Activated T-helper 1 cell treated with anti-CD3 and anti-CD28 coated beads, Interleukin-12 subunit alpha, Interleukin-12 subunit beta, Interleukin-2, Interleukin-4 antibody, amounts not matched to agents 30 ng/mL and 10 ng/mL and 1 ng/mL, durations not matched to agents 14 hours and 24 hours and 36 hours (primary cell): ENCODE measurements around the gene GARNL3. TPM values are rescaled to one million over a fixed set of nuclear protein-coding genes. Genes with fewer than 3 reads are reported as not detected.

Experiments used
- DNase-seq: peaks from one replicate; pipeline ENCODE4 v3.0.0; 2021; ENCODE audit warnings: low spot score
- H3K27ac Mint-ChIP-seq: one replicate; pipeline ENCODE4 v1.8.0; 2021; ENCODE audit warnings: mild to moderate bottlenecking, mixed read lengths
- H3K27me3 Mint-ChIP-seq: one replicate; pipeline ENCODE4 v1.8.0; 2022; ENCODE audit warnings: mild to moderate bottlenecking, moderate library complexity, mixed read lengths; ENCODE audit not compliant: insufficient read depth
- H3K36me3 Mint-ChIP-seq: one replicate; pipeline ENCODE4 v1.8.0; 2021; ENCODE audit warnings: low read depth, mixed read lengths
- H3K4me1 Mint-ChIP-seq: one replicate; pipeline ENCODE4 v1.8.0; 2021; ENCODE audit warnings: low read depth, mixed read lengths
- H3K4me3 Mint-ChIP-seq: one replicate; pipeline ENCODE4 v1.8.0; 2021; ENCODE audit warnings: mild to moderate bottlenecking, moderate library complexity, mixed read lengths
- H3K9me3 Mint-ChIP-seq: one replicate; pipeline ENCODE4 v1.8.0; 2021; ENCODE audit warnings: mixed read lengths
- intact Hi-C: fragments of 100-400 bp; cut with micrococcal nuclease; formaldehyde crosslinking; loops from one replicate; pipeline ENCODE4 v1.15.1; 2024
- total RNA-seq: library from RNA; stranded (reverse); gene quantifications from 2 replicates; pipeline ENCODE4 v1.2.3, GENCODE V29; 2022

The GARNL3 gene
- total RNA-seq, 1 donor from 2014 or later: 2.0 TPM

DNA sequence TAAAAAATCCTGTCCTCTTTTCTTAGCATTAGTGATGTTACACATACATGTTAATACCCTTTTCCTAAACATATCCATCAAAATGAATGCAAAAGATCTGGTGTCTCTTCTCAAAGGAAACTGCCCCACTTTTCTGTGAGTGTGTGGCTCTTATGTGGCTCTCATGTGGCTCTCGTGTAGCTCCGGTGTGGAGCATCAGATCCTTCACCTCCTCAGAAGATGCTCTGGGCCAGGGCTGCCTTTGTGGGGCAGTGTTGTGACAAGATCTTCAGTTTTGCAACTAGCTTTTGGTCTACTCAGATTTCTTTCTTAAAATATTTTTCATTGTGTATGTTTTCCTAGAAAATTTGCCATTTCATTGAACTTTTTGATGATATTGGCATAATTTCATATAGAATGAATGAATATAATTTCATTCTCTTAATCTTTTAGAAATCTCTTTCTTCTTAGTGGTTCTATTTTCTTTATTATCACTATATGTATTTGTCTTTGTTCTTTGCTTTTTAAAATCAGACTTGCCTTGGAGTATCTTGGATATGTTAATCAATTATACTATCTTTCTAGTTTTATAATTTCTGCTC, 19.4 kb downstream of the GARNL3 start:
- no peaks in the 10 kb centered on the region for H3K36me3 Mint-ChIP-seq
- peaks cover 20% of the 10 kb centered on the region for H3K27me3 Mint-ChIP-seq
- no peak for DNase-seq
- H3K9me3 Mint-ChIP-seq: no peaks in the 10 kb centered on the region
- intact Hi-C loops: loop anchor here (10.0 kb wide), 1 partner anchor 171 kb away; the partner anchor contains the start of genes LRSAM1 and RPL12
- H3K4me3 Mint-ChIP-seq: no peak overlapping the region
- H3K27ac Mint-ChIP-seq: no peak overlapping the region
- H3K4me1 Mint-ChIP-seq: no peaks in the 10 kb centered on the region

DNA sequence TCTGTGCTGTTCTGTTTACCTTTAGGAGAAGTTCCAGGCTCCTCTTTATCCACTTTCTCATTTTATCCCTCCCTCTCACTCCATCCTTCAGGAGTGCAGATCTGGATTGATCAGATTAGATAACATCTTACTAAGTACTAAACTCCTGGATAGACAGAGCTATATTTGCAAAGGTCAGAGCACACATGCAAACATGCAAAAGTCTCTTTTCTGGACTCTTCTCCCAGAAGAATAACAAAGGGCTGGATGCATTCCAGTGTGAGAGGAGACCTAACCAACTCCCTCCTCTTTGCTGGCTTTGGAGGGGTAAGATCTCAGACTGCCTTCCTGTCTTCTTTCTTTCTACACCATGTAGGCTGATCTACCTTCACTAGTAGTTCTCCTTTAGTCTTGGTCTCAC, 21.4 kb downstream of the GARNL3 start:
- intact Hi-C loops: loop anchor here (10.0 kb wide), 1 partner anchor 169 kb away; the partner anchor contains the start of genes LRSAM1 and RPL12
- Mint-ChIP-seq H3K27me3 (peaks cover 20% of the 10 kb centered on the region), H3K36me3 (no peaks in the 10 kb centered on the region), H3K4me3 (no peak overlapping the region), H3K4me1 (no peaks in the 10 kb centered on the region), H3K9me3 (no peaks in the 10 kb centered on the region), H3K27ac (no peak overlapping the region)
- no peak for DNase-seq

DNA sequence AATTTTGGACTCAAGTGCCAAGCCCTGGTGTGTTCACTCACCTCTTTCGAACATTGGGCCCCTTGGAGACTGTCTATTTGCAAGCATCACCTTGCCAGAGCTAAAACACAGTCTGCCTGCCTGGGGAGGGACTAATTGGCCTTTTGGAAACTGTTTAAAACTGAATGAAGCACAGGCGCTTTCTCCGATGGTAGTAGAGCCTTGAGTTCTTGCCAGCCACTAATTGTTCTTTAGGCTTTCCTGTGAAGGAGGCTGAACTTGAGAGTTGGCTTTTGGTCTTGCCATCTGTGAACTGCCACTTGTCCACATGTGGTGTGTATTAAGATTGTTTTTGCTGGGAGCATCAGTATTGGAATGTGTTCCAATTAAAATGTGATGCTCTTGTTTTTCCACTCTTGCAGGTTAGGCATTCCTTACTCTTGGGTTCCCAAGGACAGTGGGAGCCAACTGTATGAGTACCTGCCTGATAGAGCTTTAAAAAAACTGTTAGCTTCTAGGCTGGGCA, 26.0 kb downstream of the GARNL3 start:
- no peak for DNase-seq
- Mint-ChIP-seq H3K4me1 (peaks cover 9% of the 10 kb centered on the region), H3K4me3 (no peak overlapping the region), H3K36me3 (no peaks in the 10 kb centered on the region), H3K9me3 (no peaks in the 10 kb centered on the region), H3K27ac (no peak overlapping the region), H3K27me3 (peaks cover 29% of the 10 kb centered on the region)
- intact Hi-C loops: no loop called here

DNA sequence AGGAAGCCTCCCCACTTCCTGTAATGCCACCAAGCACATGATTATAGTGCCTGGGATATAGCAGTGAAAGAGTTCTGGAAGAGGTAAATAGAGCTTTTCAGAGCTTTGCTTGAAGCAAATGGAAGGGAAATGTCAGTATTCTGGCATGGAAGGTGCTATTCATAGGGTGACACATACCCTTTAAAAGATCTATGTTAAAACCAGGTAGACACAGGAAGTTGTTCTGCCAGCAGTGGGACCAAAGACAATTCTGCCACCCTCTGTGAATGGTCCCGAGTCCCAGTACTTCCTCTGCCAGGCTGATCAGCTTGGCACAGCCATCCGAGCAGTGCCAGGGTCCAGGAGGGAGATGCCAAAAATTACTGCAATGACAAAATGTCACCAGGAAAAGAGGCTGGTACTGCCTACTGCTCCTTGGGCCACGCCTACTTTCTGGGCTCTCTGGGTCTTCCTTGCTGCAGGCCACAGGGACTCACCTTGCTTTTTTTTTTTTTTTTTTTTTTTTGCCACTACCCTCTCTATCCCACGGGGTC, 26.7 kb downstream of the GARNL3 start:
- no peak for DNase-seq
- H3K4me3 Mint-ChIP-seq: no peak overlapping the region
- intact Hi-C loops: no loop called here
- H3K4me1 Mint-ChIP-seq: peaks cover 9% of the 10 kb centered on the region
- H3K27ac Mint-ChIP-seq: no peak overlapping the region
- H3K9me3 Mint-ChIP-seq: no peaks in the 10 kb centered on the region
- H3K36me3 Mint-ChIP-seq: no peaks in the 10 kb centered on the region
- H3K27me3 Mint-ChIP-seq: peaks cover 28% of the 10 kb centered on the region

DNA sequence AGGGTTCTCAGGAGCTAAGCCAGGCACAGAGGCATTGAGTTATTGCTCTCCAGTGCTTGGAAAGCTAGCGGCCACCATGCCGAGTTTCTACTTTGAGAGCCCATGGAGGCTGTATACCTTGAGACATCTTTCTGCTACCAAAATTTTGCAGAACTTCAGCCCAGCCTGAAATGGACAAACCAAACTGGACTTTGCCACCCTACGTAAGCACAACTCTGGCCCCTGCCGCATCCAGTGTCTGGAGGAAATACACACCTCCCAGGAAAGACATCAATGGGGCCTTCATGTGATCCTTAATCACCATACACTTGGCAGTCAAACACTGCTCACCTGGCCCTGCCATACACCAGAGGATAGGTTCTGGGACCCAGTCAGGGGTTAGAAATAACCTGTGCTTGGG, 27.8 kb downstream of the GARNL3 start:
- H3K9me3 Mint-ChIP-seq: no peaks in the 10 kb centered on the region
- peaks cover 31% of the 10 kb centered on the region for H3K27me3 Mint-ChIP-seq
- intact Hi-C loops: no loop called here
- H3K4me3 Mint-ChIP-seq: no peak overlapping the region
- no peak overlapping the region for H3K27ac Mint-ChIP-seq
- H3K36me3 Mint-ChIP-seq: no peaks in the 10 kb centered on the region
- no peak for DNase-seq
- H3K4me1 Mint-ChIP-seq: peaks cover 9% of the 10 kb centered on the region

DNA sequence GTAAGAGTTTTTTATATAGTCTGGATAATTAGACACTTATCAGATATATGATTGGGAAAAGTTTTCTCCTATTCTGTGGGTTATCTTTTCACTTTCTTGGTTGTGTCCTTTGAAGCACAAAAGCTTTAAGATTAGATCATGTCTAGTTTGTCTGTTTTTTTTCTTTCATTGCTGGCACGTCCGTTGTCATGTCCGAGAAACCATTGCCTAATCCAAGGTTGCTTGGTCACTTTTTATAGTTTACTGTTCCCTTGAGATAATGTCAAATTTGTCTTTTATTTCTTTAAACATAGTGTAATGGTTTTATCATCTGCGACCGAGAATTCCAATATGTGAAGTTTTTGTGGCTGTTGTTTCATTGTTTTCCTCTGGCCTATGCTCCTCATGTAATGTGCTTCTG, 28.8 kb downstream of the GARNL3 start:
- Mint-ChIP-seq H3K4me1 (peaks cover 9% of the 10 kb centered on the region), H3K36me3 (no peaks in the 10 kb centered on the region), H3K27ac (no peak overlapping the region), H3K27me3 (peaks cover 23% of the 10 kb centered on the region), H3K4me3 (no peak overlapping the region), H3K9me3 (no peaks in the 10 kb centered on the region)
- intact Hi-C loops: no loop called here
- DNase-seq: no peak

DNA sequence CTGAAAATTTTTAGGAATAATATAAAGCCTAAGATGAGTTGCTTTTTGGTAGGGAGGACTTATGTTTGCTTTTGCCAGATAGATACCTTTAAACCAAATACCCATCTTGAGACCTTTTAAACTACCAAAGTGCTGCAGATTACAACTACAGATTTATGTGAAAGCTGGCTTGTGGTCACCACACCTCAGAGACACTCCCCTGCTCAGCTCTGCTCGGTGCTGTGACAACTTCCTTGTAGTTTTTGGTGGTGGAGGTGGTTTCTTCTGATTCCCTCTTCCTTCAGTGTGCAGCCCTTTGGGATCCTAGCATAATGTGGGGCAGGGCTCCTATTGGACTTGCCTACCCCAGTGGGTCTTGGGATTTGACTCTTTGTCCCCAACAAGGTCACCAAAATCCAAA, 29.2 kb downstream of the GARNL3 start:
- Mint-ChIP-seq H3K4me1 (peaks cover 9% of the 10 kb centered on the region), H3K27me3 (peaks cover 23% of the 10 kb centered on the region), H3K36me3 (no peaks in the 10 kb centered on the region), H3K4me3 (no peak overlapping the region), H3K9me3 (no peaks in the 10 kb centered on the region), H3K27ac (no peak overlapping the region)
- DNase-seq: no peak
- intact Hi-C loops: no loop called here

DNA sequence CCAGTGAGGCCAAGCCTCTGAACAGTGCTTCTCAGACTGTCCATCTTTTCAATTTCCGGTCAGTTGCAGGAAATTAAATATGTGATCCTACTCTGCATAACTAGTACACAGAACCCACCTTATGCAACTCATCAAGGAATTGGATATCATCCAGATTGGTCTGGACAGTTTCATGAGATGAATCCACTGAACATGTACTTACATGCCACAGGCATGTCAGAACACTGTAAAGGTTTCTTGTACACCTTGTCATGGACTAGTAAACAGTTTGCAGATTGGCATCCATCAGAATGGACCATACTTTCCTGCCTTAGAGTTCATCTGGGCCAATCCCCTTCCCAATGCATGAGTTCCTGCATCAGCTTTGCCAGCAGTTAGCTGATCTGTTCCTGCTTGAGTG, 30.4 kb downstream of the GARNL3 start:
- peaks cover 9% of the 10 kb centered on the region for H3K4me1 Mint-ChIP-seq
- no peak overlapping the region for H3K27ac Mint-ChIP-seq
- H3K36me3 Mint-ChIP-seq: no peaks in the 10 kb centered on the region
- H3K4me3 Mint-ChIP-seq: no peak overlapping the region
- no peaks in the 10 kb centered on the region for H3K9me3 Mint-ChIP-seq
- H3K27me3 Mint-ChIP-seq: peaks cover 19% of the 10 kb centered on the region
- DNase-seq: no peak
- intact Hi-C loops: no loop called here

DNA sequence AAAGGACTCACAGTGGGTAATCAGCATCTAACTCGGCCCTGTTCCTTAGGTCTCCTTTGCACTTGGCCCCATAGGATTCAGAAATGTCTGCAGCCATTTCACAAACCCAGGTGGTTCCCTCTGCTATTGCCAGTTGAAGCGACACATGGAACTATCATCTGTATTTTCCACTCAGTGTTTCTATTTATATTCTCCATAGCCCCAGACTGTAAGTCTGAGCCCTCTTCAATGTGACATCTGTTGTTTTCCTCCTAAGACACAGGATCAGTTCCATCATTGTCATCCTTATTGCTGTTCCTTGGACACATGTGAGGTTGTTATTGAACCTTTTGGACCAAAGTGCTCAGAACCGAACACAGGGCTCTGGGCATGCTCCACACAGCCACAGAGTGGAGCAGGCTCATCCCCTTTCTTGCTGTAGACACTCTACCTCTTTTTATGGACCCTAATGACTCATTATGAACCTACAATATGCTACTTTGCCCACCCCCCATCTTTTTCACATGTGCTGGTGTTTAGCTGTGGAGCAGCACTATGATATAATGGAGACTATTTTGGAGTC, 36.4 kb downstream of the GARNL3 start:
- H3K27ac Mint-ChIP-seq: no peak overlapping the region
- no peak overlapping the region for H3K4me3 Mint-ChIP-seq
- no peaks in the 10 kb centered on the region for H3K4me1 Mint-ChIP-seq
- DNase-seq: no peak
- peaks cover 9% of the 10 kb centered on the region for H3K27me3 Mint-ChIP-seq
- H3K9me3 Mint-ChIP-seq: no peaks in the 10 kb centered on the region
- intact Hi-C loops: no loop called here
- H3K36me3 Mint-ChIP-seq: no peaks in the 10 kb centered on the region

DNA sequence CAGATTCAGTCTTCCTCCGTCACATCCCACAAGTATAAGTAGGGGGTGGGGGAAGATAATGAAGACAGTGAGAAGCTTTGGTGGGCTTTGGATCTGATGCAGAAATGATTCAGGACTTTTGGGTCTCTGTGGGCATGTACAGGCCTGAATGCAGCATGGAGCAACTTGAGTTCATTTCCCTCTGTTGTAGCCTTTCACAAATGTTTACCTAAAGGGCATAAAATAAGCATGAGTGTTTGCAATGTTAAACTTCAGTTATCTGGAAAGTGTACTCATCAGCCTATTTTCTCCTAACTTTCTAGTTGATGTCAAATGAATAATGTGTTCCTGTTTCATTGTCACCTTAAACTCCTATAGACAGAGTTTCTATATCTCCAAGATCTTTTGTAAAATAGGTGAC, 39.3 kb downstream of the GARNL3 start:
- Mint-ChIP-seq H3K27ac (no peak overlapping the region), H3K27me3 (peaks cover 14% of the 10 kb centered on the region), H3K4me1 (no peaks in the 10 kb centered on the region), H3K36me3 (no peaks in the 10 kb centered on the region), H3K9me3 (no peaks in the 10 kb centered on the region), H3K4me3 (no peak overlapping the region)
- intact Hi-C loops: no loop called here
- DNase-seq: no peak

DNA sequence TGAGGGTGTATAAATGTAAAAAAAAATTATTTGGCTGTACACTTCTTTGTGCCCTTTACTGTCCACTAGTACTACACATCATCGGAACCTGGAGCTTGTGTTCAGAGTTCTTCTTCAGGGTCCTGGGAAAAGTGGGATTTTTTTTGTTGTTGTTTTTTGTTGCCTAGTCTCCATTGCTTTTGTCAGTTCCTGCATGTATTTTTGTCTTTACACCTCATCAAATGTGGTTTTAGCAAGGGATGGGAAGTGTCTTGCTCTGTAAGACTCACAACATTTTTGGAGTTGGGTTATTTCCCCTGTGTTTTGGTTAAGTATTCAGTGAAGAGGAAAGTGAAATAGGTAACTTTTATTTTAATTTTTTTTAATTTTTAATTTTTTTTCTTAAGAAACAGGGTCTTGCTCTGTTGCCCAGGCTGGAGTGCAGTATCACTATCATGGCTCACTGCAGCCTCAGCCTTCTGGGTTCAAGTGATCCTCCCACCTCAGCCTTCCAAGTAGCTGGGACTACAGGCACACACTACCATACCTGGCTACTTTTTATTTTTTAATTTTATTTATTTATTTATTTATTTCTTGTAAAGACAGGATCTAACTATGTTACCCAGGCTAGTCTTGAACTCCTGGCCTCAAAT, 40.7 kb downstream of the GARNL3 start:
- Mint-ChIP-seq H3K36me3 (no peaks in the 10 kb centered on the region), H3K27ac (no peak overlapping the region), H3K4me3 (no peak overlapping the region), H3K4me1 (no peaks in the 10 kb centered on the region), H3K27me3 (peaks cover 21% of the 10 kb centered on the region), H3K9me3 (no peaks in the 10 kb centered on the region)
- DNase-seq: no peak
- intact Hi-C loops: no loop called here

DNA sequence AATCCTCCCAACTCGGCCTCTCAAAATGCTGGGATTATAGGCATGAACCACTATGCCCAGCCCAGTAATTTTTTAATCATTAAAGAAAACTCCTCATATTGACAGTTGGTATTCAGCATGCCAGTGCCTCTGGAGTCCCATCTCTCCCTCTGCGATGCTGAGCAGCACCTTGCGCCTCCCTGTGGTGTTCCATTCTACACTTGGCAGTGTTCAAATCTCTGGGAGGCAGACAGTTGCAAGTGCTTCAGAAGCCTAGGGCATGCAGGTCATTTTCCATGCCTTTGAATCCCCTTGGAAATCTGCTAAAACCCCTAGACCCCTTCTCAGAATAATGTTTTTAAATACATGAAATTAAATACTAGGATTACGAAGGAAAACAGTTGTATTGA, 41.3 kb downstream of the GARNL3 start:
- Mint-ChIP-seq H3K4me3 (no peak overlapping the region), H3K4me1 (no peaks in the 10 kb centered on the region), H3K27ac (no peak overlapping the region), H3K9me3 (no peaks in the 10 kb centered on the region), H3K27me3 (peaks cover 23% of the 10 kb centered on the region), H3K36me3 (no peaks in the 10 kb centered on the region)
- no peak for DNase-seq
- intact Hi-C loops: no loop called here

DNA sequence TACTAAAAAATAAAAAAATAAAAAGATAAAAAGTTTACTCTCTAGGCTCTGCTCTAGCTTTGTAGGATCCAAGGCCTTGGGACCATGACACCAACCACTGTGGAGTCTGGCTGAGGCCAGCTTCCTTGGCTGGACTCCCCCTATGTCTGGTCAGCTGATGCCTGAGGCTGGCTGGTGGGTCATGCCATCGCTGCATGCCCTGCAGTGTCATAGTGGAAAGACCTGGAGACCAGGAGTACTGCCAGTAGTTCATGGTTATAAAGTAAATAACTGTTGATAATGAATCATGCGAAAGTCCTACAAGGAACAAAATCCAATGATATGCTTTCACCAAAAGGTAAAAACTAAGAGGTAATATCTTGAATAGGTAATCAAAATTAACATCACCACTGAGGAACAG, 43.2 kb downstream of the GARNL3 start:
- intact Hi-C loops: no loop called here
- Mint-ChIP-seq H3K4me1 (no peaks in the 10 kb centered on the region), H3K4me3 (no peak overlapping the region), H3K27me3 (peaks cover 25% of the 10 kb centered on the region), H3K27ac (no peak overlapping the region), H3K36me3 (no peaks in the 10 kb centered on the region), H3K9me3 (no peaks in the 10 kb centered on the region)
- DNase-seq: no peak
